SU-DHL-6 (cell line): ENCODE data around the gene MEIS2.

ENCODE experiments used
- H2AFZ ChIP-seq: fragments of 200-600 bp; sonication (generic); 2 replicates; pipeline ENCODE4 v1.6.1; 2014; ENCODE audit warnings: low read depth, mild to moderate bottlenecking, moderate library complexity, mixed read lengths, antibody characterized with exemption, low read length; ENCODE audit not compliant: severe bottlenecking
- H3F3A ChIP-seq: fragments of 200-600 bp; shearing (Covaris generic); 2 replicates; pipeline ENCODE4 v1.6.0; 2016; ENCODE audit warnings: antibody characterized with exemption, mild to moderate bottlenecking; ENCODE audit not compliant: insufficient read depth
- H3K27ac ChIP-seq: fragments of 200-600 bp; sonication (generic); 2 replicates; pipeline ENCODE4 v1.5.1; 2016; ENCODE audit warnings: low read depth, mild to moderate bottlenecking, low read length, moderate library complexity, mixed read lengths
- H3K27me3 ChIP-seq: fragments of 200-600 bp; sonication (generic), shearing (Covaris generic); 2 replicates; pipeline ENCODE4 v1.6.0; 2014; ENCODE audit warnings: mild to moderate bottlenecking, low read length
- H3K36me3 ChIP-seq: fragments of 200-600 bp; sonication (generic); 2 replicates; pipeline ENCODE4 v1.6.1; 2014; ENCODE audit warnings: mild to moderate bottlenecking, low read length, mixed read lengths
- H3K4me2 ChIP-seq: fragments of 300-600, 200-600 bp; shearing (Covaris generic), sonication (generic); 2 replicates; pipeline ENCODE4 v1.6.0; 2014; ENCODE audit warnings: low read length, low read depth, mild to moderate bottlenecking; ENCODE audit not compliant: poor library complexity, severe bottlenecking
- H3K4me3 ChIP-seq: fragments of 200-600 bp; sonication (generic); 2 replicates; pipeline ENCODE4 v1.5.1; 2014; ENCODE audit warnings: antibody characterized with exemption, low read length, mild to moderate bottlenecking, mixed read lengths; ENCODE audit not compliant: insufficient read depth, poor library complexity, severe bottlenecking
- H3K79me2 ChIP-seq: fragments of 200-600 bp; sonication (generic); 2 replicates; pipeline ENCODE4 v1.6.1; 2014; ENCODE audit warnings: mild to moderate bottlenecking, low read length, moderate library complexity; ENCODE audit not compliant: insufficient read depth
- H3K9ac ChIP-seq: fragments of 200-600 bp; sonication (generic); 2 replicates; pipeline ENCODE4 v1.7.0; 2014; ENCODE audit warnings: mild to moderate bottlenecking, low read length
- H3K9me2 ChIP-seq: fragments of 200-600 bp; sonication (generic); replicated peaks from 2 replicates; pipeline ENCODE4 v1.6.1; 2014; ENCODE audit warnings: low read length; ENCODE audit not compliant: insufficient read depth
- H3K9me3 ChIP-seq: fragments of 200-600 bp; sonication (generic); 2 replicates; pipeline ENCODE4 v1.6.1; 2014; ENCODE audit warnings: low read length, mixed read lengths; ENCODE audit not compliant: insufficient read depth
- H4K20me1 ChIP-seq: fragments of 200-600 bp; sonication (generic); 2 replicates; pipeline ENCODE4 v1.6.1; 2014; ENCODE audit warnings: low read depth, mild to moderate bottlenecking, antibody characterized with exemption, low read length, moderate library complexity, mixed read lengths
- EZH2phosphoT487 ChIP-seq: fragments of 200-600 bp; sonication (generic), shearing (Covaris generic); conservative IDR thresholded peaks from 2 replicates; pipeline ENCODE4 v1.6.1; 2018; ENCODE audit warnings: mild to moderate bottlenecking, antibody characterized with exemption, low read length, moderate library complexity, mixed read lengths
- TF ChIP-seq, protein P1 (sequence below): fragments of 200-600 bp; sonication (generic); IDR thresholded peaks from one replicate; pipeline ENCODE4 v1.5.1; 2017; ENCODE audit warnings: antibody characterized with exemption, mild to moderate bottlenecking, low read length, moderate library complexity; ENCODE audit not compliant: insufficient read depth, poor library complexity, severe bottlenecking

MEIS2 gene

GRCh38 chr15:37055481-37055880 lies 44.9 kb downstream of the MEIS2 start:
- H3F3A ChIP-seq, result no peaks in the 10 kb centered on the region
- H4K20me1 ChIP-seq, result no peaks in the 10 kb centered on the region
- H3K36me3 ChIP-seq, result peaks cover 4% of the 10 kb centered on the region; the same call in 1 of the 2 replicates
- no peak overlapping the region for H3K4me3 ChIP-seq
- H3K4me2 ChIP-seq, result no peak overlapping the region
- no peak overlapping the region for H3K27ac ChIP-seq
- H3K79me2 ChIP-seq, result no peaks in the 10 kb centered on the region
- TF ChIP-seq, protein P1, sequence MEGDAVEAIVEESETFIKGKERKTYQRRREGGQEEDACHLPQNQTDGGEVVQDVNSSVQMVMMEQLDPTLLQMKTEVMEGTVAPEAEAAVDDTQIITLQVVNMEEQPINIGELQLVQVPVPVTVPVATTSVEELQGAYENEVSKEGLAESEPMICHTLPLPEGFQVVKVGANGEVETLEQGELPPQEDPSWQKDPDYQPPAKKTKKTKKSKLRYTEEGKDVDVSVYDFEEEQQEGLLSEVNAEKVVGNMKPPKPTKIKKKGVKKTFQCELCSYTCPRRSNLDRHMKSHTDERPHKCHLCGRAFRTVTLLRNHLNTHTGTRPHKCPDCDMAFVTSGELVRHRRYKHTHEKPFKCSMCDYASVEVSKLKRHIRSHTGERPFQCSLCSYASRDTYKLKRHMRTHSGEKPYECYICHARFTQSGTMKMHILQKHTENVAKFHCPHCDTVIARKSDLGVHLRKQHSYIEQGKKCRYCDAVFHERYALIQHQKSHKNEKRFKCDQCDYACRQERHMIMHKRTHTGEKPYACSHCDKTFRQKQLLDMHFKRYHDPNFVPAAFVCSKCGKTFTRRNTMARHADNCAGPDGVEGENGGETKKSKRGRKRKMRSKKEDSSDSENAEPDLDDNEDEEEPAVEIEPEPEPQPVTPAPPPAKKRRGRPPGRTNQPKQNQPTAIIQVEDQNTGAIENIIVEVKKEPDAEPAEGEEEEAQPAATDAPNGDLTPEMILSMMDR, result no peak
- no peak for TF ChIP-seq EZH2phosphoT487
- no peak overlapping the region for H3K9ac ChIP-seq
- no peak overlapping the region for H2AFZ ChIP-seq
- no peaks in the 10 kb centered on the region for H3K9me2 ChIP-seq
- no peaks in the 10 kb centered on the region for H3K9me3 ChIP-seq
- no peaks in the 10 kb centered on the region for H3K27me3 ChIP-seq

GRCh38 chr15:37054336-37054735 lies 46.0 kb downstream of the MEIS2 start:
- no peak overlapping the region for H3K27ac ChIP-seq
- no peaks in the 10 kb centered on the region for H3K79me2 ChIP-seq
- H3F3A ChIP-seq, result no peaks in the 10 kb centered on the region
- no peak overlapping the region for H2AFZ ChIP-seq
- H3K4me3 ChIP-seq, result no peak overlapping the region
- no peaks in the 10 kb centered on the region for H3K9me2 ChIP-seq
- no peaks in the 10 kb centered on the region for H3K27me3 ChIP-seq
- H3K36me3 ChIP-seq, result no peaks in the 10 kb centered on the region
- no peak overlapping the region for H3K4me2 ChIP-seq
- no peak overlapping the region for H3K9ac ChIP-seq
- TF ChIP-seq, protein P1, result no peak
- no peak for TF ChIP-seq EZH2phosphoT487
- no peaks in the 10 kb centered on the region for H4K20me1 ChIP-seq
- H3K9me3 ChIP-seq, result no peaks in the 10 kb centered on the region

- Histone ChIP-seq H4K20me1 (no peaks in the 10 kb centered on the region), H3K4me2 (no peak overlapping the region), H3F3A (no peaks in the 10 kb centered on the region), H3K4me3 (no peak overlapping the region), H3K9ac (no peak overlapping the region), H3K79me2 (no peaks in the 10 kb centered on the region), H3K27ac (no peak overlapping the region), H3K9me3 (no peaks in the 10 kb centered on the region), H3K9me2 (no peaks in the 10 kb centered on the region), H3K27me3 (no peaks in the 10 kb centered on the region), H3K36me3 (0 out of 2 replicates have a peak, but pooled peaks cover 3% of the 10 kb centered on the region), H2AFZ (no peak overlapping the region)
- TF ChIP-seq EZH2phosphoT487, result no peak
- TF ChIP-seq, protein P1, result no peak
Observed at GRCh38 chr15:37053166-37053565, 47.2 kb downstream of the MEIS2 start.
